ENCODE data around the gene TANC1.

GRCh38 chr2:159078443-159078842, 110.0 kb downstream of the TANC1 start:
- TF ChIP-seq POLR2A (IDR thresholded peaks at IDR 0.05; ENCODE audit: low read depth, low read length) = no peak
- no peak for TF ChIP-seq CTCF (IDR thresholded peaks at IDR 0.05; ENCODE audit: extremely low read depth in 1 of 2, insufficient read depth in 1 of 2, low read depth in 1 of 2, low read length in 2 of 2)
- TF ChIP-seq JUN (IDR thresholded peaks at IDR 0.05; ENCODE audit: borderline replicate concordance, insufficient read depth, insufficient read length, low read depth) = no peak
- TF ChIP-seq EZH2 (IDR thresholded peaks at IDR 0.05; ENCODE audit: borderline replicate concordance, low read depth, low read length, severe bottlenecking) = no peak
- TF ChIP-seq POLR2AphosphoS5 (IDR thresholded peaks at IDR 0.05; ENCODE audit: insufficient read depth, low read depth, low read length) = no peak
- TF ChIP-seq MYC (IDR thresholded peaks at IDR 0.05; ENCODE audit: low read depth, low read length) = no peak
